DND-41 (cell line): Measurements from ENCODE around the gene SOCS1.

ENCODE experiments used
- ATAC-seq: fragments of 200-7000 bp; cut with Tn5 transposase; 3 replicates; pipeline ENCODE4 v1.9.1; 2021; ENCODE audit warnings: low read depth; ENCODE audit not compliant: insufficient read depth
- DNase-seq: peaks from one replicate; pipeline ENCODE4 v3.0.0-alpha.2; 2020
- H2AFZ ChIP-seq: 2 replicates; pipeline ENCODE4 v1.6.0; 2012; ENCODE audit warnings: low read depth, low read length
- H3K27ac ChIP-seq: 2 replicates; pipeline ENCODE4 v1.5.1; 2012; ENCODE audit warnings: low read length, inconsistent platforms
- H3K27me3 ChIP-seq: fragments of 200-600 bp; sonication (generic); 2 replicates; pipeline ENCODE4 v1.6.0; 2012; ENCODE audit warnings: low read length, mild to moderate bottlenecking, inconsistent platforms; ENCODE audit not compliant: insufficient read depth, poor library complexity
- H3K36me3 ChIP-seq: 2 replicates; pipeline ENCODE4 v1.5.1; 2012; ENCODE audit warnings: low read length, inconsistent platforms; ENCODE audit not compliant: insufficient read depth
- H3K4me1 ChIP-seq: 2 replicates; pipeline ENCODE4 v1.5.1; 2012; ENCODE audit warnings: mild to moderate bottlenecking, low read length; ENCODE audit not compliant: insufficient read depth
- H3K4me2 ChIP-seq: 2 replicates; pipeline ENCODE4 v1.6.0; 2012; ENCODE audit warnings: mild to moderate bottlenecking, moderate library complexity, low read length, inconsistent platforms; ENCODE audit not compliant: insufficient read depth
- H3K4me3 ChIP-seq, 2 experiments: fragments of 200-600 bp in 1 of 2; shearing (Covaris generic) in 1 of 2; 2 replicates each; pipeline ENCODE4 v1.5.1; 2012 to 2016; ENCODE audit warnings: inconsistent platforms in 2 of 2, low read length in 2 of 2, mild to moderate bottlenecking in 2 of 2, low read depth in 1 of 2, moderate library complexity in 1 of 2
- H3K79me2 ChIP-seq: 2 replicates; pipeline ENCODE4 v1.6.0; 2012; ENCODE audit warnings: low read length, inconsistent platforms; ENCODE audit not compliant: insufficient read depth
- H3K9ac ChIP-seq: 2 replicates; pipeline ENCODE4 v1.6.0; 2012; ENCODE audit warnings: low read depth, mild to moderate bottlenecking, inconsistent platforms, low read length, moderate library complexity
- H3K9me3 ChIP-seq: 2 replicates; pipeline ENCODE4 v1.5.1; 2012; ENCODE audit warnings: low read length, moderate library complexity, mild to moderate bottlenecking, inconsistent platforms; ENCODE audit not compliant: insufficient read depth, severe bottlenecking
- H4K20me1 ChIP-seq: 2 replicates; pipeline ENCODE4 v1.6.0; 2012; ENCODE audit warnings: low read length; ENCODE audit not compliant: insufficient read depth
- EZH2 ChIP-seq: IDR thresholded peaks from 3 replicates; pipeline ENCODE4 v1.6.1; 2012; ENCODE audit warnings: borderline replicate concordance, low read depth, mild to moderate bottlenecking, moderate library complexity, low read length, inconsistent platforms; ENCODE audit not compliant: severe bottlenecking
- TF ChIP-seq, protein P1 (sequence below): IDR thresholded peaks from 2 replicates; pipeline ENCODE4 v1.5.1; 2012; ENCODE audit warnings: borderline replicate concordance, low read length, moderate library complexity, mild to moderate bottlenecking; ENCODE audit not compliant: poor library complexity, severe bottlenecking; ENCODE audit errors: extremely low read depth

The SOCS1 gene

DNA sequence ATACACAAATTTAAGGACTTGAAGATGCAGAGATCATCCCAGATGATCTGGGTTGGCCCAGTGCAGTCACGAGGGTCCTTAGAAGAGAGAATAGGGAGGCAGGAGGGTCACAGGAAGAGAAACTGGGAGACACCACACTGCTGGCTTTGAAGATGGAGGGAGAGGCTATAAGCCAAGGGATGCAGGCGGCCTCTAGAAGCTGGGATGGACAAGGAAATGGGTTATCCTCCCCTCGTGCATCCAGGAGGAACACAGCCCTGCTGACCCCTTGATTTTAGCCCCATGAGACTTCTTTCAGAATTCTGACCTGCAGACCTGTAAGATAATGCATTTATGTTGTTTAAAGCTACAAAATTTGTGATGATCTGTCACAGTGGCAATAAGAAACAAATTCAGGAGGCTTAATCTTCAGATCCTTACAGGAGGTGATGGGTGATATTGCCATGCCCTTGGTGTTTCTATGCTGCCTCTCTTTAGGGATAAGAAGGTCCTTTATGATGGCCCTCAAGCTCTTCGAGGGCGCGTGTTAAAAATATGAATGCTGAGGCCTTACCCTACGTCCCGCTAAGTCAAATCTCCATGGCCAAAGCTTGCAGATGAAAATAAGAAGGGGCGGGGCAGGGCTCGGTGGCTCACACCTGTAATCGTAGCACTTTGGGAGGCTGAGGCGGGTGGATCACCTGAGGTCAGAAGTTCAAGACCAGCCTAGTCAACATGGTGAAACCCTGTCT lies 21.8 kb upstream of the SOCS1 start:
- H3K36me3 ChIP-seq, result no peaks in the 10 kb centered on the region
- DNase-seq (no peak), ATAC-seq (no peak)
- no peak overlapping the region for H3K4me2 ChIP-seq
- no peak overlapping the region for H3K27ac ChIP-seq
- H3K9me3 ChIP-seq, result no peaks in the 10 kb centered on the region
- no peak overlapping the region for H3K4me3 ChIP-seq
- no peaks in the 10 kb centered on the region for H3K4me1 ChIP-seq
- H4K20me1 ChIP-seq, result no peaks in the 10 kb centered on the region
- H2AFZ ChIP-seq, result no peak overlapping the region
- H3K27me3 ChIP-seq, result peaks cover under 1% of the 10 kb centered on the region
- H3K9ac ChIP-seq, result no peak overlapping the region
- TF ChIP-seq, protein P1, sequence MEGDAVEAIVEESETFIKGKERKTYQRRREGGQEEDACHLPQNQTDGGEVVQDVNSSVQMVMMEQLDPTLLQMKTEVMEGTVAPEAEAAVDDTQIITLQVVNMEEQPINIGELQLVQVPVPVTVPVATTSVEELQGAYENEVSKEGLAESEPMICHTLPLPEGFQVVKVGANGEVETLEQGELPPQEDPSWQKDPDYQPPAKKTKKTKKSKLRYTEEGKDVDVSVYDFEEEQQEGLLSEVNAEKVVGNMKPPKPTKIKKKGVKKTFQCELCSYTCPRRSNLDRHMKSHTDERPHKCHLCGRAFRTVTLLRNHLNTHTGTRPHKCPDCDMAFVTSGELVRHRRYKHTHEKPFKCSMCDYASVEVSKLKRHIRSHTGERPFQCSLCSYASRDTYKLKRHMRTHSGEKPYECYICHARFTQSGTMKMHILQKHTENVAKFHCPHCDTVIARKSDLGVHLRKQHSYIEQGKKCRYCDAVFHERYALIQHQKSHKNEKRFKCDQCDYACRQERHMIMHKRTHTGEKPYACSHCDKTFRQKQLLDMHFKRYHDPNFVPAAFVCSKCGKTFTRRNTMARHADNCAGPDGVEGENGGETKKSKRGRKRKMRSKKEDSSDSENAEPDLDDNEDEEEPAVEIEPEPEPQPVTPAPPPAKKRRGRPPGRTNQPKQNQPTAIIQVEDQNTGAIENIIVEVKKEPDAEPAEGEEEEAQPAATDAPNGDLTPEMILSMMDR, result no peak
- TF ChIP-seq EZH2, result no peak
- H3K79me2 ChIP-seq, result no peaks in the 10 kb centered on the region

DNA sequence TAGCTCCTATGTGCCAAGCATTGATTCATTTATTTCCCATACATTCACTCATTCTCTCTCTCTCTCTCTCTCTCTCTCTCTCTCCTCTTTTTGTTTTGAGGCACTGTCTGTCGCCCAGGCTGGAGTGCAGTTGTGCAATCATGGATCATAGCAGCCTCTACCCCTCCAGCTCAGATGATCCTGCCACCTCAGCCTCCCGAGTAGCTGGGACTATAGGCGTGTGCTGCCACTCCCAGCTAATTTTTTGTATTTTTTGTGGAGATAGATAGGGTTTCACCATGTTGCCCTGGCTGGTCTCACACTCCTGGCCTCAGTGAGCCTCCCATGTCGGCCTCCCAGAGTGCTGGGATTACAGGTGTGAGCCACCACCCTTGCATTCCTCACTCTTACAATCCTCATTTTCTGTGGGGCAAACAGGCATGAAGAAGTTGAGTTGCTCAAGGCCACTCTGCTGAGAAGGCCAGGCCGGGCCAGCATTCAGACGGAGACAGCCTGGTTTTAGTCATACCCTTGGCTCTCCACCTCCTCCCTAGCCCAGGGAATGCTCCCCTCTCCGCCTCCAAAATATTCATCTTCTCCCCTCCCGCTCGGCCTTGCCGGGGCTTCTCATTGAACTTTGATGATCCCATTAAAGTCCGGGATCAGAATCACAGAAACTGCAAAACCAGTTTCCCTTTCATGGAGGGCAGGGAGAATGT lies 21.0 kb upstream of the SOCS1 start:
- no peaks in the 10 kb centered on the region for H3K36me3 ChIP-seq

DNA sequence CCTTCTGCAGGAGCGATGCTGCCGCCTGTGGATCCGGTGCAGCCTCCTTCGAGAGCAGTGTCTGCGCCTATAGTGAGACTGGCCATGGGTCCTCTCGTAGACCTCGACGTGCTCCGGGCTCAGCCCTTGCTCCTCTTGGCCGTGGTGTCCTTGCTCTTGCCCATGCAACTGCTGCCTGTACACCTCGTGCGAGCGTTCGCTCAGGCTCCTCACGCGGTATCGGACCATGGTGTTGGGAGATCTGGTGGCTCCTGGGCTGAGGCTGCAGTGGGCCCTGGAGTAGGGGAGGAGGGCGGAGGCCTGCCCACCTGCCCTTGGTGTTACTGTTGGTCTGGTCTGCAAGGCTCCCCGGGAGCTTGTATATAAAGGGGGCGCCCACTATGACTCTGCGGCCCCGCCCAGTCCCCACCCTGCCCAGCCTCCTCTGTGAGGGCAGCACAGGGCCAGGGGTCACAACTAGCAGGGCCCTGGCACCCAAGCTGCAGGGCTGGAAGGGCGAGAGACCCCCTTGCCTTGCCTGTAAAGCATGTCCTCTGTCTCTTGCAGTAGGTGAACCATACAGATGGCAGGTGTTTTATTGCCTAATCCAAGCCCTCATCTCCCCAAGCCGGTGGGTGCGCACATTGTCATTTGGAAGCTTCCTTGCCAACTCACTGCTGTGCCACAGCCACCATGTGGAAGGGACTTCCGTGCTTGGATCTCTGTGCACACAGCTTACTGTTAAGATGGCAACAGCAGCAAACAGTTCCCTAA lies 20.3 kb upstream of the SOCS1 start, which contains the start of gene PRM2:
PRM2 (minus strand) TSS at position 338 of the 753 bp plus-strand sequence; CDS start at position 228, 110 bp downstream.
- Histone ChIP-seq H3K79me2 (no peaks in the 10 kb centered on the region), H3K27me3 (no peaks in the 10 kb centered on the region), H3K4me2 (no peak within 1 kb of the TSS), H4K20me1 (no peaks in the 10 kb centered on the region), H3K9ac (no peak within 1 kb of the TSS), H3K4me1 (no peaks in the 10 kb centered on the region), H2AFZ (no peak within 1 kb of the TSS), H3K36me3 (no peaks in the 10 kb centered on the region), H3K27ac (no peak within 1 kb of the TSS), H3K4me3 (no peak within 1 kb of the TSS), H3K9me3 (no peaks in the 10 kb centered on the region)
- no peak for ATAC-seq
- DNase-seq, result no peak
- no peak for TF ChIP-seq EZH2
- TF ChIP-seq, protein P1, result no peak

More for the DNA sequence above, 21.0 kb upstream of the SOCS1 start:
- no peaks in the 10 kb centered on the region for H3K4me1 ChIP-seq
- H3K79me2 ChIP-seq, result no peaks in the 10 kb centered on the region
- TF ChIP-seq EZH2, result no peak
- TF ChIP-seq, protein P1, result no peak
- ATAC-seq (no peak), DNase-seq (no peak)
- no peaks in the 10 kb centered on the region for H3K9me3 ChIP-seq
- H3K9ac ChIP-seq, result no peak overlapping the region
- no peak overlapping the region for H3K27ac ChIP-seq
- H3K4me3 ChIP-seq, result no peak overlapping the region
- H2AFZ ChIP-seq, result no peak overlapping the region
- no peak overlapping the region for H3K4me2 ChIP-seq
- H3K27me3 ChIP-seq, result no peaks in the 10 kb centered on the region
- H4K20me1 ChIP-seq, result no peaks in the 10 kb centered on the region
